ENCODE data around the gene SRPK3.

The SRPK3 gene, protein sequence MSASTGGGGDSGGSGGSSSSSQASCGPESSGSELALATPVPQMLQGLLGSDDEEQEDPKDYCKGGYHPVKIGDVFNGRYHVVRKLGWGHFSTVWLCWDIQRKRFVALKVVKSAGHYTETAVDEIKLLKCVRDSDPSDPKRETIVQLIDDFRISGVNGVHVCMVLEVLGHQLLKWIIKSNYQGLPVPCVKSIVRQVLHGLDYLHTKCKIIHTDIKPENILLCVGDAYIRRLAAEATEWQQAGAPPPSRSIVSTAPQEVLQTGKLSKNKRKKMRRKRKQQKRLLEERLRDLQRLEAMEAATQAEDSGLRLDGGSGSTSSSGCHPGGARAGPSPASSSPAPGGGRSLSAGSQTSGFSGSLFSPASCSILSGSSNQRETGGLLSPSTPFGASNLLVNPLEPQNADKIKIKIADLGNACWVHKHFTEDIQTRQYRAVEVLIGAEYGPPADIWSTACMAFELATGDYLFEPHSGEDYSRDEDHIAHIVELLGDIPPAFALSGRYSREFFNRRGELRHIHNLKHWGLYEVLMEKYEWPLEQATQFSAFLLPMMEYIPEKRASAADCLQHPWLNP

DNA sequence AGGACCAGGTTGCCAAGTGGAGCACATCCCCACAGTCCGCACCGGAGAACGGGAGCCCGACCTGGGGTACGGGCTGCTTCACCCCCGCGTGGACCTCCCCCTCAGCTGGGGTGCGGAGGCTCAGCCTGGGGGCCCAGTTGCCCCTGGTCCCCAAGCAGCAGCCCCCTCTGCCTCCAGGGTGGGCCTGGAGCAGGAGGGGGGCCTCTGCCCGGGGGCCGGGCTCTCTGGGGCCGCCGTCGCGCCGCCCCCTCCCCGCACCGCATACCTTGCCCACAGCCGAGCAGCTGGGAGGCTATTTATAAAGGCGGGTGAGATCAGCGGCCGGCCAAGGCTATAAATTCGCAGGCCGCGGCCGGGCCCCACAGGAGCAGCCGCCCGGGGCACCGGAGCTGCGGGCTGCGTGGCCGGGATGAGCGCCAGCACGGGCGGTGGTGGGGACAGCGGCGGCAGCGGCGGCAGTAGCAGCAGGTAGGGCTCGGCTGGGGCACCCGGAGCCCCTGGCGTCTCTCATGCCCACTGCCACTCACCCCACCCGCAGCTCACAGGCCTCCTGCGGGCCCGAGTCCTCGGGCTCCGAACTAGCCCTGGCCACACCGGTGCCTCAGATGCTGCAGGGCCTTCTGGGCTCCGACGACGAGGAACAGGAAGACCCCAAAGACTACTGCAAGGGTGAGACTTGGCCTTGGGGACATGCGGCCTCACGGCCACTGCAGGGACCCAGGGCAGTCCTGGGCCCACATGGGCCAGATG, at the start of gene SRPK3:
Gene SRPK3, plus strand, starts transcription at position 364 of the 750 bp plus-strand sequence. Its CDS starts 46 bp downstream, at position 410.
- TF ChIP-seq, protein P1, sequence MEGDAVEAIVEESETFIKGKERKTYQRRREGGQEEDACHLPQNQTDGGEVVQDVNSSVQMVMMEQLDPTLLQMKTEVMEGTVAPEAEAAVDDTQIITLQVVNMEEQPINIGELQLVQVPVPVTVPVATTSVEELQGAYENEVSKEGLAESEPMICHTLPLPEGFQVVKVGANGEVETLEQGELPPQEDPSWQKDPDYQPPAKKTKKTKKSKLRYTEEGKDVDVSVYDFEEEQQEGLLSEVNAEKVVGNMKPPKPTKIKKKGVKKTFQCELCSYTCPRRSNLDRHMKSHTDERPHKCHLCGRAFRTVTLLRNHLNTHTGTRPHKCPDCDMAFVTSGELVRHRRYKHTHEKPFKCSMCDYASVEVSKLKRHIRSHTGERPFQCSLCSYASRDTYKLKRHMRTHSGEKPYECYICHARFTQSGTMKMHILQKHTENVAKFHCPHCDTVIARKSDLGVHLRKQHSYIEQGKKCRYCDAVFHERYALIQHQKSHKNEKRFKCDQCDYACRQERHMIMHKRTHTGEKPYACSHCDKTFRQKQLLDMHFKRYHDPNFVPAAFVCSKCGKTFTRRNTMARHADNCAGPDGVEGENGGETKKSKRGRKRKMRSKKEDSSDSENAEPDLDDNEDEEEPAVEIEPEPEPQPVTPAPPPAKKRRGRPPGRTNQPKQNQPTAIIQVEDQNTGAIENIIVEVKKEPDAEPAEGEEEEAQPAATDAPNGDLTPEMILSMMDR (conservative IDR thresholded peaks at IDR 0.05; ENCODE audit: control insufficient read depth, insufficient read depth, low read depth, low read length): no peak
- no peak for DNase-seq (ENCODE audit: low read depth)
- H3K4me3 ChIP-seq (ENCODE audit: control insufficient read depth, low read depth, low read length): no peak within 1 kb of the TSS

DNA sequence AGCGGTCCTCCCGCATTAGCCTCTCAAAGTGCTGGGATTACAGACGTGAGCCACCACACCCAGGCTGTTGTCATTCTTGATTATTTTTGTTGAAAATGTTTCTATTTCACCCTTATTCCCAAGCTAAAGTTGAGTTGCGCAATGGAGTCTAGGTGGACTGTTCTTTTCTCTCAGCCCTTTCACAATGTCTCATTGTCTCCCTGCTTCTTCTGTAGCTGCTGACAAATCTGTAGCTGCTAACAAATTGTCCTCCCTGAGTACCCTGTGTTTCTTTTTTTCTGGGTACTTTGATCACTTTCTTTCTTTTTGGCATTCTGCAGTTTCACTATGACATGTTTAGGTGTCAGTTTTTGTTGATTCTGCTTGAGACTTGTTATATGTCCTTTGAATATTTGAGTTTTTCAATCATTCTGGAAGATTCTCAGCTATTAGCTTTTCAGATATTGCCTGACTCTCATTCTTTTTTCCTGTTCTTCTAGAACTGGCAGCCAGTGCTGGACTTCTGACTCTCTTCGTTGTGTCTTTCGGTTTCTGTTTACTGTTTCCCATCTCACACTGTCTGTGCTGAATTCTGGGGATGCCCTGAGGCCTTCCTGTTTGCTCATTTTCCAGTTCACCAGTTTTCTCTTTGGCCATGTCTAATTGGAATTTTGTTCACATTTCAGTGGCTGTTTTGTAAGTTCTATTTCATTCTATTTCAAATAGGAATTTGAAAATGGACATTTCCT, 49.6 kb upstream of the SRPK3 start:
- TF ChIP-seq, protein P1 (conservative IDR thresholded peaks at IDR 0.05; ENCODE audit: control insufficient read depth, insufficient read depth, low read depth, low read length): no peak
- DNase-seq (ENCODE audit: low read depth): peak; percentile 27
- H3K4me3 ChIP-seq (ENCODE audit: control insufficient read depth, low read depth, low read length): no peak overlapping the region

DNA sequence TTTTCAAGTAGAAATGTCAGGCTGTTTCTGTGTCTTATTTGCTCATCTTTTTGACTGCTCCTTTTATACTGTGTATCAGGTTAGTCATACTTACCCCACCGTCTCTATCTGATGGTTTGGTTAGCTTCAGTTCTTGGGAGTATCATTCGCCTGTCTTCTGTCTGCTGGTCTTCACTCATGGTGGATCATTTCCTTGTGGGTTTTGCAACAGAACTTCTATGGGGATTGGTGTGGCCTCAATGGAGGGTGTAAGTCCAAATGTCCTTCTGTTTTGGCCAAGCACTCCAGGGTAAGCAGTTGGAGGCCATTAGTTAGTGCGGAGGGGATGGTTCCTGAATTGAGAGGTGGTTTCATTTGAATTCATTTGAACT, 49.0 kb upstream of the SRPK3 start:
- no peak overlapping the region for H3K4me3 ChIP-seq (ENCODE audit: control insufficient read depth, low read depth, low read length)
- TF ChIP-seq, protein P1 (conservative IDR thresholded peaks at IDR 0.05; ENCODE audit: control insufficient read depth, insufficient read depth, low read depth, low read length): no peak
- no peak for DNase-seq (ENCODE audit: low read depth)

DNA sequence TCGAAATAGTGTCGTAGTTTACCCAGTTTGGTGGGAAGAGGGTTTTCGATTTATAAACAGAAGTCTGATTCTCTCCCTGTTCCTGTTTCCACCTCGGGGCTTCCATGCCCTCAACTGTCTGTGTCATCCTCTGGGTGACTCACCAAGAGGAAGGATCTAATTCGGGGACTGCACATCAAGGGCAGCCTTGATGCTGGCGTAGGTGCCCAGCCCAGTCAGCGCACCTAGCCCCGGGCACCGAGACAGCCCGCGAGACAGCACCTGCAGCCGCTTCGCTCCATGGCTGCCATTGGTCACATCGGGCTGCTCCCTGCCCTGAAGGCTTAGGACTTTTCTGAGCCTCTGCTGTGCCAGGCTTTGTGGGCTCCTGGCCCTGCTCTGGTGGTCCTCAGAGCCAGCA, 48.4 kb upstream of the SRPK3 start:
- TF ChIP-seq, protein P1 (conservative IDR thresholded peaks at IDR 0.05; ENCODE audit: control insufficient read depth, insufficient read depth, low read depth, low read length): no peak
- H3K4me3 ChIP-seq (ENCODE audit: control insufficient read depth, low read depth, low read length): no peak overlapping the region
- no peak for DNase-seq (ENCODE audit: low read depth)

DNA sequence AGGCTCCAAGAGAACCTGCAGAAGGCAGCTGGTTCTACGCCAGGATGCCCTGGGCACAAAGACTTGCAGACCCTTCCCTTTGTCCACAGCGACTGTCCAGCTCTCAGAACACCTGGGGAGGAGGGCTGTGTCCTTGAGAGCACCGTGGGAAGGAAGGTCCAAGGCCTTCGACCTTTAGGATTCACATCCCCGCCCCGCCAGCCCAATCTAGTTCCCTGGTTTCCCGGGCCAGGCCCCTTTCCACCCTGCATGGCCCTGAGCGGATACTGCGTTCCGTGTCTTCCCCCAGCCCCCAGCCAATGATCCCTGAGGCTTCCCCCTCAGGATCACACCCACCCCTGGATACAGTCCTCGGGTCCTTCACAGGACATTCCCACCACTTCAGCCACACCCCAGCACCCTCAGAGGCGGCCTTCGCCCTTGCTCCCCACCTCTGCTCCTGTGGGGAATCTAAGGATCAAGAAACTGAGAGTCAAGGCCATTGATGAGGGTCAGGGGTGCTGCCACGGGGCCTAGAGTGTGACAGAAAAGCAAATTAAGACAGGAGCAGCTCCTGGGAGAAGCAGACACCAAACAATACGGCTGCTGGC, 47.1 kb upstream of the SRPK3 start:
- H3K4me3 ChIP-seq (ENCODE audit: control insufficient read depth, low read depth, low read length): no peak overlapping the region
- no peak for DNase-seq (ENCODE audit: low read depth)
- TF ChIP-seq, protein P1 (conservative IDR thresholded peaks at IDR 0.05; ENCODE audit: control insufficient read depth, insufficient read depth, low read depth, low read length): no peak

DNA sequence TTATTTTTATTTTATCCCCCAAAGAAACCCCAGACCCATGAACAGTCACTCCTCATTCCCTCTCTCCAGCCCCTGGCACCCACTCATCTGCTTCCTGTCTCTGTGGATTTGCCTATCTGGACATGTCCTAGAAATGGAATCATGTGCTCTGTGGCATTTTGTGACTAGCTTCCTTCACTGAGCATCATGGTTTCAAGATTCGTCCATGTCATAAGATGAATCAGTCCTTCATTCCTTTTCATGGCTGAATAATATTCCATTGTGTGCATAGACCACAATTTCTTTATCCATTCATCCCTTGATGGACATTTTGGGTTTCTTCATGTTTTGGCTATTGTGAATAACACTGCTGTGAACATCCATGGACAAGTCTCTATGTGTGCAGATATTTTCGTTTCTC, 46.0 kb upstream of the SRPK3 start:
- no peak overlapping the region for H3K4me3 ChIP-seq (ENCODE audit: control insufficient read depth, low read depth, low read length)
- no peak for DNase-seq (ENCODE audit: low read depth)
- TF ChIP-seq, protein P1 (conservative IDR thresholded peaks at IDR 0.05; ENCODE audit: control insufficient read depth, insufficient read depth, low read depth, low read length): no peak

Data from fibroblast of mammary gland (primary cell).